Measurements from ENCODE around the gene SBF2.

Gene SBF2

GRCh38 chr11:9758637-9759518, 535.1 kb downstream of the SBF2 start:
- no peak for TF ChIP-seq CTCF (IDR thresholded peaks at IDR 0.05; ENCODE audit: low read depth, low read length, missing control alignments)
- in situ Hi-C loops (cut with HindIII; ENCODE audit: low sequenced_read_pairs), result no loop called here
- no peak for DNase-seq (ENCODE audit: low read depth)
- H3K4me3 ChIP-seq (ENCODE audit: low read depth, low read length), result peak overlapping the region; percentile 21

GRCh38 chr11:9757809-9758636, 536.0 kb downstream of the SBF2 start:
- H3K4me3 ChIP-seq (ENCODE audit: low read depth, low read length), result peak overlapping the region; percentile 21
- DNase-seq (ENCODE audit: low read depth), result no peak
- TF ChIP-seq CTCF (IDR thresholded peaks at IDR 0.05; ENCODE audit: low read depth, low read length, missing control alignments), result peak; percentile 44
- in situ Hi-C loops (cut with HindIII; ENCODE audit: low sequenced_read_pairs), result no loop called here

- no peak overlapping the region for H3K4me3 ChIP-seq (ENCODE audit: low read depth, low read length)
- no peak for TF ChIP-seq CTCF (IDR thresholded peaks at IDR 0.05; ENCODE audit: low read depth, low read length, missing control alignments)
- in situ Hi-C loops (cut with HindIII; ENCODE audit: low sequenced_read_pairs), result no loop called here
- no peak for DNase-seq (ENCODE audit: low read depth)
Measured at GRCh38 chr11:9756878-9757277, 537.1 kb downstream of the SBF2 start.

- no peak for TF ChIP-seq CTCF (IDR thresholded peaks at IDR 0.05; ENCODE audit: low read depth, low read length, missing control alignments)
- no peak for DNase-seq (ENCODE audit: low read depth)
- in situ Hi-C loops (cut with HindIII; ENCODE audit: low sequenced_read_pairs), result no loop called here
- no peak overlapping the region for H3K4me3 ChIP-seq (ENCODE audit: low read depth, low read length)
Measured at GRCh38 chr11:9756461-9756860, 537.6 kb downstream of the SBF2 start.

- no peak overlapping the region for H3K4me3 ChIP-seq (ENCODE audit: low read depth, low read length)
- peak; percentile 91 for DNase-seq (ENCODE audit: low read depth)
- in situ Hi-C loops (cut with HindIII; ENCODE audit: low sequenced_read_pairs), result no loop called here
- no peak for TF ChIP-seq CTCF (IDR thresholded peaks at IDR 0.05; ENCODE audit: low read depth, low read length, missing control alignments)
Measured at GRCh38 chr11:9755561-9756185, 538.3 kb downstream of the SBF2 start.

- no peak for TF ChIP-seq CTCF (IDR thresholded peaks at IDR 0.05; ENCODE audit: low read depth, low read length, missing control alignments)
- in situ Hi-C loops (cut with HindIII; ENCODE audit: low sequenced_read_pairs), result loop anchor here (5.0 kb wide), 2 partner anchors 137 to 548 kb away; no protein-coding TSS in a partner anchor
- no peak for DNase-seq (ENCODE audit: low read depth)
- no peak overlapping the region for H3K4me3 ChIP-seq (ENCODE audit: low read depth, low read length)
Measured at GRCh38 chr11:9754010-9754471, 540.0 kb downstream of the SBF2 start.
